ENCODE measurements around the gene ZYG11B. TPM values are rescaled to one million over a fixed set of nuclear protein-coding genes. Genes with fewer than 3 reads are reported as not detected.
"Not testable (repeated sequence)": the region's sequence is repeated elsewhere in the genome, so short reads cannot be mapped to it uniquely, and the experiment has no call there.

Gene ZYG11B
- total RNA-seq, 1 experiment from 2014 or later, result 16.2 TPM

DNA sequence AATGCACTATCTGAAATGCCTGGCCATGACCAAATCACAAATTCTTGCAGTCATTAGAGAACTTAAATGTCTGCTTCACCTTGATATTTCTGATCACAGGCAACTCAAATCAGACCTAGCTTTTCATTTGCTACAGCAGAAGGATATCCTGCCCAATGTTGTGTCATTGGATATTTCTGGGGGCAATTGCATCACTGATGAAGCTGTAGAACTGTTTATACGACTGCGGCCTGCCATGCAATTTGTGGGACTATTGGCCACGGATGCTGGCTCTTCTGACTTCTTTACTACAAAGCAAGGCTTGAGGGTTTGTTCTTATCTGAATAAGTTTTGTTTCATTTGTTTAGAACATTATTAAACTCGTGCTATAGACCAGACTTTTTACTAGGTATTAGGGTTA lies 131.2 kb downstream of the ZYG11B start:
- H3K27ac Mint-ChIP-seq (ENCODE audit: low read depth, unreplicated experiment), result no peak overlapping the region
- H3K4me3 Mint-ChIP-seq (ENCODE audit: unreplicated experiment), result no peak overlapping the region
- H3K9me3 Mint-ChIP-seq (ENCODE audit: unreplicated experiment), result no peaks in the 10 kb centered on the region
- CTCF ChIA-PET, result interaction anchor here (0.5 kb wide), 1 partner anchor 26 kb away, joined by 3 read pairs; no protein-coding TSS in a partner anchor
- TF ChIP-seq, protein P1, sequence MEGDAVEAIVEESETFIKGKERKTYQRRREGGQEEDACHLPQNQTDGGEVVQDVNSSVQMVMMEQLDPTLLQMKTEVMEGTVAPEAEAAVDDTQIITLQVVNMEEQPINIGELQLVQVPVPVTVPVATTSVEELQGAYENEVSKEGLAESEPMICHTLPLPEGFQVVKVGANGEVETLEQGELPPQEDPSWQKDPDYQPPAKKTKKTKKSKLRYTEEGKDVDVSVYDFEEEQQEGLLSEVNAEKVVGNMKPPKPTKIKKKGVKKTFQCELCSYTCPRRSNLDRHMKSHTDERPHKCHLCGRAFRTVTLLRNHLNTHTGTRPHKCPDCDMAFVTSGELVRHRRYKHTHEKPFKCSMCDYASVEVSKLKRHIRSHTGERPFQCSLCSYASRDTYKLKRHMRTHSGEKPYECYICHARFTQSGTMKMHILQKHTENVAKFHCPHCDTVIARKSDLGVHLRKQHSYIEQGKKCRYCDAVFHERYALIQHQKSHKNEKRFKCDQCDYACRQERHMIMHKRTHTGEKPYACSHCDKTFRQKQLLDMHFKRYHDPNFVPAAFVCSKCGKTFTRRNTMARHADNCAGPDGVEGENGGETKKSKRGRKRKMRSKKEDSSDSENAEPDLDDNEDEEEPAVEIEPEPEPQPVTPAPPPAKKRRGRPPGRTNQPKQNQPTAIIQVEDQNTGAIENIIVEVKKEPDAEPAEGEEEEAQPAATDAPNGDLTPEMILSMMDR (IDR thresholded peaks at IDR 0.05; ENCODE audit: unreplicated experiment), result no peak
- H3K27me3 Mint-ChIP-seq (ENCODE audit: insufficient read depth, unreplicated experiment), result no peaks in the 10 kb centered on the region
- POLR2A ChIA-PET, result no interaction called here
- no TSS peak for BruUV-seq (replicated peaks)
- no peaks in the 10 kb centered on the region for H3K4me1 Mint-ChIP-seq (ENCODE audit: insufficient read depth, unreplicated experiment)
- no peak for DNase-seq (ENCODE audit: unreplicated experiment)
- intact Hi-C loops (cut with micrococcal nuclease), result no loop called here
- no peaks in the 10 kb centered on the region for H3K36me3 Mint-ChIP-seq (ENCODE audit: insufficient read depth, unreplicated experiment)

DNA sequence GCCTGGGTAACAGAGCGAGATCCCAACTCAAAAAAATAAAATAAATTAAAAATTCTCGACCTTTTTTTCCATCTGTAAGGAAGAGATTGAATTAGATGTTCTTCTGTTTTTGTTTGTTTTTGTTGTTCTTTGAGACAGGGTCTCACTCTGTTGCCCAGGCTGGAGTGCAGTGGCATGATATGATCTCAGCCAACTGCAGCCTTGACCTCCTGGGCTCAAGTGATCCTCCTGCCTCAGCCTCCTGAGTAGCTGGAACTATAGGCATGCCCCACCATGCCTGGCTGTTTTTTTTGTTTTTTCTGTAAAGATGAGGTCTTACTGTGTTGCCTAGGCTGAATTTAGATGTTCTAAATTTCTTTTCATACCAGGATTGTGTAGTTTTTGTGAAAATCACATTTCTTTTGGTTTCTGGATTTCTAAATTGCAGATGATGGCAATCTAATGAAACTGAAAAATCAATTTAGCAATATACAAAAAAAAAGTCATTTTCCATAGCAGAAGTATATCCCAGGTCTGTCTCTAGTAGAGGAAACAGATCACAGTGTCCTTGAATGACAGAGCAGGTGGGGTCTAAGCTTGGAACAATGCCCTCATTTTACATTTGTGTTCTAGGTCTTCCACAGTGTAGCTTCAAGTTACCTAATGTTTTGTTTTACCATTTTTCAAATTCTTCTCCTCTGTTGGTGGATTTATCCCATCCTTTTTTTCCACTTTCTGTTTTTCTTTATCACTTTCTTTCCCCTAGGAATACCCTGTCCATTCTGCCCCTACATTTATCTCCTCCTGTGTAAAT lies 136.6 kb downstream of the ZYG11B start:
- POLR2A ChIA-PET, result no interaction called here
- no peaks in the 10 kb centered on the region for H3K9me3 Mint-ChIP-seq (ENCODE audit: unreplicated experiment)
- no peaks in the 10 kb centered on the region for H3K36me3 Mint-ChIP-seq (ENCODE audit: insufficient read depth, unreplicated experiment)
- no peak for DNase-seq (ENCODE audit: unreplicated experiment)
- CTCF ChIA-PET, result interaction anchor here (0.5 to 0.6 kb wide), 2 partner anchors 20 to 100 kb away, joined by 3 to 6 read pairs; no protein-coding TSS in a partner anchor
- TF ChIP-seq, protein P1 (IDR thresholded peaks at IDR 0.05; ENCODE audit: unreplicated experiment), result no peak
- BruUV-seq (replicated peaks), result no TSS peak
- intact Hi-C loops (cut with micrococcal nuclease), result no loop called here
- no peaks in the 10 kb centered on the region for H3K4me1 Mint-ChIP-seq (ENCODE audit: insufficient read depth, unreplicated experiment)
- H3K27me3 Mint-ChIP-seq (ENCODE audit: insufficient read depth, unreplicated experiment), result no peaks in the 10 kb centered on the region
- no peak overlapping the region for H3K27ac Mint-ChIP-seq (ENCODE audit: low read depth, unreplicated experiment)
- H3K4me3 Mint-ChIP-seq (ENCODE audit: unreplicated experiment), result no peak overlapping the region

DNA sequence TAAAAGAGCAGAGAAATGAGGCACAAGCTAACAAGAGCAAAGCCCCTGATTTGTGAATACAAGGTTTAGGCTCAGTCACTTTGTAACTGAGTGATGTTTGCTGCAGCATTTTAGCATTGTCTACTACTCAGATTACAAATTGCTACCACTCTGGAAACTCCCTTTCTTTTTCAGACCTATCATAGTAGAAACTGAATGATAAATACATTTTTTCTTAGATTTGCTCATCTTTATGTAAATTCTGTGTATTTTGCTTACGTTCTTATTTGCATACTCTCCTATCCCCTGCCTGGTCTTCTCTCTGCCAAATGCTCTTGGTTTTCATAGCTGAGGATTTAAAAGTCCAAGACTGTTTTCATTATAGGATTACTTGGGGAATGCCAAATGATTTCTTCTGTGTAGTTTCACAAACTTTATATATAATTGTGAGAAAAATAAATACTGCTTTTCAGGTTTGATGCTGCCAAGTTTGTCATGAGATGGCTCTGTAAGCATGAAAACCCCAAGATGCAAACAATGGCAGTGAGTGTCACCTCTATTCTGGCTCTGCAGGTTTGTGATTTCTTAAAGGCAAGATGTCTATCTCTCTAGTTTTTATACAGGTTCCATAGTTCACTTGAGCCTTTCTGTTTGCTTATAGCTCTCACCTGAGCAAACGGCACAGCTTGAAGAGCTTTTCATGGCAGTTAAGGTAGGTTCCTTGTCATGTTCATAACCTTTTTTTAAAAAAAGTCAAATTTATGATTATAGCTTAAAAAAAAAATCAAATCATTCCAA lies 141.0 kb downstream of the ZYG11B start:
- no peak overlapping the region for H3K27ac Mint-ChIP-seq (ENCODE audit: low read depth, unreplicated experiment)
- no peaks in the 10 kb centered on the region for H3K4me1 Mint-ChIP-seq (ENCODE audit: insufficient read depth, unreplicated experiment)
- H3K27me3 Mint-ChIP-seq (ENCODE audit: insufficient read depth, unreplicated experiment), result no peaks in the 10 kb centered on the region
- TF ChIP-seq, protein P1 (IDR thresholded peaks at IDR 0.05; ENCODE audit: unreplicated experiment), result no peak
- H3K9me3 Mint-ChIP-seq (ENCODE audit: unreplicated experiment), result no peaks in the 10 kb centered on the region
- ChIA-PET POLR2A (no interaction called here), CTCF (no interaction called here)
- H3K36me3 Mint-ChIP-seq (ENCODE audit: insufficient read depth, unreplicated experiment), result no peaks in the 10 kb centered on the region
- intact Hi-C loops (cut with micrococcal nuclease), result no loop called here
- no TSS peak for BruUV-seq (replicated peaks)
- no peak for DNase-seq (ENCODE audit: unreplicated experiment)
- H3K4me3 Mint-ChIP-seq (ENCODE audit: unreplicated experiment), result no peak overlapping the region

DNA sequence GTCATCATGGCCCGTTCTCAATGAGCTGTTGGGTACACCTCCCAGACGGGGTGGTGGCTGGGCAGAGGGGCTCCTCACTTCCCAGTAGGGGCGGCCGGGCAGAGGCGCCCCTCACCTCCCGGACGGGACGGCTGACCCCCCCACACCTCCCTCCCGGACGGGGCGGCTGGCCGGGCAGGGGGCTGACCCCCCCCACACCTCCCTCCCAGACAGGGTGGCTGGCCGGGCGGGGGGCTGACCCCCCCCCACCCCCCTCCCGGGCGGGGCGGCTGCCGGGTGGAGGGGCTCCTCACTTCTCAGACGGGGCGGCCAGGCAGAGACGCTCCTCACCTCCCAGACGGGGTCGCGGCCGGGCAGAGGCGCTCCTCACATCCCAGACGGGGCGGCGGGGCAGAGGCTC lies 143.5 kb downstream of the ZYG11B start:
- DNase-seq (ENCODE audit: unreplicated experiment); H3K27me3 Mint-ChIP-seq (ENCODE audit: insufficient read depth, unreplicated experiment); H3K4me1 Mint-ChIP-seq (ENCODE audit: insufficient read depth, unreplicated experiment); intact Hi-C loops (cut with micrococcal nuclease); H3K9me3 Mint-ChIP-seq (ENCODE audit: unreplicated experiment); CTCF ChIA-PET; POLR2A ChIA-PET; BruUV-seq (replicated peaks); H3K27ac Mint-ChIP-seq (ENCODE audit: low read depth, unreplicated experiment); H3K36me3 Mint-ChIP-seq (ENCODE audit: insufficient read depth, unreplicated experiment); H3K4me3 Mint-ChIP-seq (ENCODE audit: unreplicated experiment): not testable (repeated sequence)
